NCI-H345 treated with DMSO at 0.1 percent for 48 hours (cell line): ENCODE measurements around the gene PERCC1.
"Not testable (repeated sequence)": the region's sequence is repeated elsewhere in the genome, so short reads cannot be mapped to it uniquely, and the experiment has no call there.

Experiments
- DNase-seq: peaks from one replicate; lab custom pipeline; 2025; ENCODE audit not compliant: unreplicated experiment; lab: John Stamatoyannopoulos, UW

Gene PERCC1

DNA sequence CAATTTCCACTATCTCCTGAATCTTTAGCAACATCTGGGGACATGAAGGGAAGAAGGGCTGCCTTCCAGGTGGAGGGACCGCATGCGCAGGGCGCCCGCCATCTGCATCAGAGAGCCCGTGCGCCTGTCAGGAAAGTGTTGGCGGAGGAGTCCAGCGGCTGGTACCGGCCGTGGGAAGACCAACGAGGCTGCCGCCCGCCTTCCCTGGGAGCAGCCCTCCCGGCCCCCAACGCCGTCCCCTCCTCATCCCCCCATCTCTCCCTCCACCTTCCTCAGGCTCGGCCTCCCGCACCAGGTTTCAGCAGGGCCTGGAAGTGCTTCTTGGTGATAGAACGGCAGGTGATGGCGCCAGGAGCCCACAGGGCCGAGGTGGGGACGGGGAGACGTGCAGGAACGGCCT lies 35.2 kb downstream of the PERCC1 start:
- DNase-seq = no peak

DNA sequence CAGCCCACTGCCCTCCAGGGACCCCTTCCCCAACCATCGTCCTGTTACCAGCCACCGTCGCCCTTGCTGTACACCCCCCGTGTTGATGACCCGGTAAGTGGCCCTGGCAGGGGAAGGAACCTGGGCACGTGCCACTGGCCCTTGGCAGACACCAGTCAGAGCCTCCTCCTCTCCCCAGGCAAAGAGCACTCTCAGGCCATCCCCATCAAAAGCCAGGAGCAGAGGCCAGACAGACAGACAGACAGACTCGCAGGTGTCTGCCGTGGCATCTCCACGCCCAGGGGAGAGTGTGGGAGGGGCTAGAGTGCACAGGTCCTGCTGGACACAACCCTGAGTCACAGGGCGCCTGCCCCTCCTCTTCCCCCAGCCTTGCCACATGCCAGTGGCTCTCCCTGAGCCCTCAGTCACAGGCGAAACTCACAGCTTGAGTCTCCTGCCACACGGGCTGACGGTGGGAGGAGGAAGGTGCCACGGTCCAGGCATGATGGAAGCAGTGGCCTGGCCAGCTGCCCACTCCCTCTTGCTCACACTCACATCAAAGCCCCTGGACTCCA lies 36.2 kb downstream of the PERCC1 start:
- no peak for DNase-seq

- DNase-seq = no peak
Measured at GRCh38 chr16:1468426-1468810, 37.5 kb downstream of the PERCC1 start.

GRCh38 chr16:1469141-1469540 lies 38.3 kb downstream of the PERCC1 start:
- DNase-seq = not testable (repeated sequence)

GRCh38 chr16:1469693-1470201 lies 38.9 kb downstream of the PERCC1 start:
- no peak for DNase-seq

- no peak for DNase-seq
Measured at GRCh38 chr16:1470481-1471251, 39.8 kb downstream of the PERCC1 start.

- no peak for DNase-seq
Measured at GRCh38 chr16:1471569-1472194, 40.8 kb downstream of the PERCC1 start.

- no peak for DNase-seq
Measured at GRCh38 chr16:1472974-1473373, 42.1 kb downstream of the PERCC1 start.

- no peak for DNase-seq
Measured at GRCh38 chr16:1474082-1474795, 43.4 kb downstream of the PERCC1 start.

DNA sequence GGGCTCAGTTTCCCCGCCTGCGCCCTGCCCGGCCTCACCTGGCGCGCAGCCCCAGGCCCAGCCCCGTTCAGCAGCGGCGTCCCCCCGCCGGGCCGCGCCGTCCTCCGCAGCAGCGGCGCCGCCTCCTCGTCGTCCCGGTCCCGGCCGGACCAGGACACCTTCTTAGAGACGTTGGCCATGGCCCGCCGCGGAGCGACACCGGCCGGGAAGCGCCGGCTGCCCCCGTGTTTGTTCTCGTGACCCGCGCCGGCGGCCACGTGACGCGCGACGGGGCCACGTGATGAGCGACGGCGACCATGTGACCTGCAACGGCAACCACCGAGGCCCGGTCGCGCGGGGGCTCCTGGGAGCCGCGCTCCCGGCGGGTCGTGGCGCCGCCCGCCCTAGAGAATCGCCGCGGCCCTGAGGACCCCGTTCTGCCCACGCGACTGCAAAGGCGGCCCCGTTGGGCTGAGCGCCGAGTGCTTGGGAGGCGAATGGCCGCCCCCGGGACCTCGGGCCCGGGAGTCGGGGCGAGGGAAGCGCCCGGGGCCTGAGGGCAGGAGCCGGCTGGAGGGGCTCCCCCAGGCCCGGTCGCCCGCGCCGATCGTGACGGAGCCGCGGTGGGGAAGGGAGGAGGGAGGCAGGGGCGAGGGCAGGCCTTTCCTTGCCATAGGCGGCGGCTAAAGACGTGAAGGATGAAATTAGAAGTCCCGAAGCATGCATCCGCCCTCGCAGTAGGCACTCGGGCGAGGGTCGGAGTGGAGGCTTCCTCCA lies 44.1 kb downstream of the PERCC1 start, which contains the start of gene CLCN7:
Gene CLCN7 (minus strand): TSS at position 233 of the 756 bp plus-strand sequence. CDS start 54 bp downstream, at position 179.
- DNase-seq = peak; percentile 67

DNA sequence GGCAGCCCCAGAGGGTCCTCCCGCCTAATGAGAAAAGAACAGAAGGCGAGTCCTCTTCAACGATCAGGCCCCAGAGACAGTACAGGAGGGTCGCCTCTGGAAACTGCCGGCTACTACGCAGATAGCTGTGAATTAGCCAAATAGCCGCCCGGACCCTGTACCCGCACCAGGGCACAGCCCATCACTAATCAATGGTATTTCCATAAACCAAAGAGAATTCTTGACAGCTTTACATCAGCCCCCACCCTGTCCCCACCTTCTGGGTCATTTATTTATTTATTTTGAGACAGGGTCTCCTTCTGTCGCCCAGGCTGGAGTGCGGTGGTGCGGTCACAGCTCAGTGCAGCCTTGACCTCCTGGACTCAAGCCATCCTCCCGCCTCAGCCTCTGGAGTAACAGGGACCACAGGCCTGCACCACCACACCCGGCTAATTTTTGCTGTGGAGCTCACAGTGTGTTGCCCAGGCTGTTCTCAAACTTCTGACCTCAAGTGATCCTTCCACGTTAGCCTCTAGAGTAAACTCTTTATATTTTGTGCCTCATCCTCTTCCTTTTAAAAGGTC lies 44.8 kb downstream of the PERCC1 start:
- no peak for DNase-seq

DNA sequence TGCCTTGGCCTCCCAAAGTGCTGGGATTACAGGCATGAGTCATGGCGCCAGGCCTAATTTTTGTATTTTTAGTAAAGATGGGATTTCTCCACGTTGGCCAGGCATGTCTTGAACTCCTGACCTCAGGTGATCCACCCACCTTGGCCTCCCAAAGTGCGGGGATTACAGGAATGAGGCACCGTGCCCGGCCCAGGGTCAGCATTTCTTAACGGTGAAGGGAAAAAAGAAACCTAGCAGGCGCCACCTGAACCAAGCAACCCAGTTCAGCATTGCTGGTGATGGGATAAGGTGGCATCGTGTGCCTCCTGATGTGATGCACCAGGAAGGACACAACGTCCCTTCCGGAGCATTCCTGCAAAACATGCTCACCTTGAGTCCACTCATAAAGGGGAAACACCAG lies 46.2 kb downstream of the PERCC1 start:
- DNase-seq = no peak

DNA sequence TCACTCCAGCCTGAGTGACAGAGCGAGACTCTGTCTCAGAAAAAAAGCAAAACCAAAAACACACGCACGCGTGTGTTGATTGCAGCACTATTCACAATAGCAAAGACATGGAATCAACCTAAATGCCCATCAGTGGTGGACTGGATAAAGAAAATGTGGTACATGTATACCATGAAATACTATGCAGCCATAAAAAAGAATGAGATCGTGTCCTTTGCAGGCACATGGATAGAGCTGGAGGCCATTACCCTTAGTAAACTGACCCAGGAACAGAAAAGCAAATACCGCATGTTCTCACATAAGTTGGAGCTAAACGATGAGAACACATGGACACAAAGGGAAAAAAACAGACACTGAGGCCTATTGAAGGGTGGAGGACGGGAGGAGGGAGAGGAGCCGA lies 48.1 kb downstream of the PERCC1 start:
- DNase-seq = not testable (repeated sequence)

GRCh38 chr16:1481906-1482835 lies 51.3 kb downstream of the PERCC1 start:
- DNase-seq = no peak
